NCI-H1436 treated with DMSO at 0.1 percent for 48 hours (cell line): ENCODE results near the gene RALA.

ENCODE experiments used
- DNase-seq: peaks from one replicate; lab custom pipeline; 2025; lab: John Stamatoyannopoulos, UW

RALA gene

GRCh38 chr7:39613577-39613976 lies 9.8 kb upstream of the RALA start:
- no peak for DNase-seq

- DNase-seq, result no peak
These were observed 9.1 kb upstream of the RALA start for GRCh38 chr7:39614299-39614698.

DNA sequence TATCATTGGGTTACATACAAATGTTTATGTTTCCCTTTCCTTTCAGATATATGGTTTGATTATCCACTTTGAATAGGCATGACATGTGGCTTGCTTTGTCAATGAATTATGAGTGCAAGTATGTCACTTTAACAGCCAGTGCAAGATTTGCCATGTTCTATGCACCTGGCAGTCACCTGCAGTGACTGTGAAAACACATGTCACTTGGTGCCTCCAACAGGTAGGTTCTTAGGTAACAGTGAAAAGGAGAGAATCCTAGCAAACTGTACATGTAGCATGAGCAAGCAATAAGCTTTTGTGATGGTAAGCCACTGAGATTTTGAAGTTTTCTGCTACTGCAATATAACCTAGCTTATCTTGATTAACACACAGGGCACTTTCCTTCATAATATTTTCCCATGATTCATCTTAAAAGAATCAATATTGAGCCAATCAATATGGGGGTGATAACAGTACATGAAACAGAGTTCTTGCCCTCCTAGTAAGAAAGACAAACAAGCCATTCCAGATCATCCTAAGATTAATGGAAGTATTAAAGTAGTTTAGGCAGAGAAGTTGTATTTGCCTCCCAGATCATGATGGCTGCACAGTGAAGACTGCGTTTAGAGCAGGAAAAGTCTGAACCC lies 7.9 kb upstream of the RALA start:
- no peak for DNase-seq

DNA sequence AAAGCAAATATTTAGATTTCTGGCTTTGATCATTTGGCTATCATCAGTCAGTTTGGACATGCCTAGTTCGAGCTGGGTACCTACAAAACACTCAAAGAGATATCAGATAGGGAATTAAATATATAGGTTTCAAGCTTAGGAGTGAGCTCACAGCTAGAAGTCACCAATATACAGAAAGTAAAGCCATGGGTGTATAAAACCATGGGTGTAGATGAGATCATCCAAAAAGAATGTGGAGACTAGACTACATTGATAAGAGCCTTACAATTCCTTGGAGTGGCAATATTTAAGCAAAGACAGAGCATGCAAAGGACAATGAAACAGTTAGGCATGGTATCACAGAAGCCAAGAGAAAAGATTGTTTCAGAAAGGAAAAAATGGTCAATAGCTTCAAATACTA lies 7.2 kb upstream of the RALA start:
- no peak for DNase-seq

GRCh38 chr7:39617005-39617404 lies 6.4 kb upstream of the RALA start:
- DNase-seq, result no peak

DNA sequence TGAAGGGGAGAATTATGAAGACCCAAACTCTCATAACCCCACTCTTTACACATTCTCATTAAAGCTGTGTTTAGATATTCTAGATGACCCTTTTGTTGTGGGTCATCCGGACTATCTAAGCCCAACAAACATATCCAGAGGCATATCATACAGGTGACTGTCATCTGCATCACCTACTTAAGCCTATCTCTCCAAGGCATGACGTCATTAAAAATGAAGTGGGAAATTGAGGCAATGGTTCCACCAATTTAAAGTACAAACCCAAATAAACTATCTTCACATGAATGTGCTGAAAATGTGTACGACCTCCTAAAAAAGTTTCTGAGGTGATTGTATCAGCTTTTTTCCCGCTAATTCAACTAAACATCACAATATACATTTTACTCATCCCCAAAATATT lies 4.5 kb upstream of the RALA start:
- no peak for DNase-seq

- no peak for DNase-seq
These were observed 2.9 kb upstream of the RALA start for GRCh38 chr7:39620486-39620885.

GRCh38 chr7:39621261-39621660 lies 2.1 kb upstream of the RALA start:
- DNase-seq, result no peak

DNA sequence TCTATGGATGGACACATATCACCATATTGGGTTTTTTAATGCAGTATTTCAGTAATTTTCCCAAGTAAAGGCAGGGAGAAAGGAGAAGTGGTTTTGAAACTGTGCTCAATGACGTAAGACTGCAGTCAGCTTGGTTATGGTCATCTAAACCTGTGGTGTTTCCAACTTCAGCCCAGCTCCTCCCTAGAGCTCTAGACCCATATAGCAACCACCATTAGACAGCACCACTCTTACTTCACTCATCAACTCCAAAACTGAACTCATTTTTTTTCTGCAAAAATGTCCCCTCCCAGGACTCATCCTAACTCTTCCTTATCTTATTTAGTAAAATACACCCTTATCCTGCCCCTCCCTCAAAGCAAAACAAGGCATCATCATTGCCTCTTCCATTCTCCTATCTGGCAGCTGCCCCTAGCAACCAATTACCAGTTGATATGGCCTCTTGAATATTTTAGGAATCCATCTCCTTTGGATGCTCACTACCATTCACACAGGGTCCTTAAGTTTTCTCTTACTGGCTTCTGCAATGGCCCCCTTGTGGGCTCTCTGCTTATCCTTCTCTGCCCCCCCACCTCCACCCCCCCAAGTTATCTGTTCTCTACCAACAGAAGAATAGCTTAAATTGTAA lies 1.5 kb upstream of the RALA start:
- no peak for DNase-seq

GRCh38 chr7:39622609-39623008 lies 763 bp upstream of the RALA start:
- no peak for DNase-seq

- DNase-seq, result no peak
These were observed 515 bp downstream of the RALA start for GRCh38 chr7:39623732-39624441.

GRCh38 chr7:39624442-39624807 lies 1.1 kb downstream of the RALA start:
- no peak for DNase-seq

DNA sequence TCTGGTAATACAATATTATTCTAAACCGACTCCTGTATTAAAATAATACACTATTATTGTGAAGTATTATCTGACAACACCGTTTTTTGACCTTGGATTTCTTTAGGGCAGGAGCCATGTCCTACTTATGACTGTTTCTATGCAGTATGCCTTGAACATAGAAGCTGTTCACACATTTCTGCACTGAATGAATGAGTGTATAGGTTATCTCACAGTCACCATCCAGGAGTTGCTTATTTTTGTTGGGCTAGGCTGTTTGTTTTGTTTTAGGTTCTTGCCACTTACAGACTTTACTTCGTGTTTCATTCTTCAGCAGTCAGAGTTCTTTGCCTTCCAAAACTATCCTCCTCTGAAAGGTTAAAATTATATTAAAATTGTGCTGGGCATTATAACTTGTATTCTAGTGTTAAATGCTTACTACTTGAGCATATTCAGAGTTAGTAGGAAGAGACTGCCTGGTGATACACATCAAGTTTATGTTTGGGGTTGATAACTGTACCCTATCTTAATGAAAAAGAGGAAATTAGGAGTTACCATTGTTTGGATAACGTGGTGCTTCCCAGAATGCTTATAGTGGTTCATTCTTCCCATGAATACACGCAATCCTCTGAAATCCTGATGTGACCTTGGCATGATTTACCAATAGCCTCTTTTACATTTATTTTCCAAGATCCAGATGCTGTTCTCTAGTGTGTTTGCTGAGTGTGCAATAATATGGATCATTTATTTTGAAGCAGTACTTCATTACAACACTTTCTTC lies 1.7 kb downstream of the RALA start:
- no peak for DNase-seq

- DNase-seq, result no peak
These were observed 8.4 kb downstream of the RALA start for GRCh38 chr7:39631736-39632308.

DNA sequence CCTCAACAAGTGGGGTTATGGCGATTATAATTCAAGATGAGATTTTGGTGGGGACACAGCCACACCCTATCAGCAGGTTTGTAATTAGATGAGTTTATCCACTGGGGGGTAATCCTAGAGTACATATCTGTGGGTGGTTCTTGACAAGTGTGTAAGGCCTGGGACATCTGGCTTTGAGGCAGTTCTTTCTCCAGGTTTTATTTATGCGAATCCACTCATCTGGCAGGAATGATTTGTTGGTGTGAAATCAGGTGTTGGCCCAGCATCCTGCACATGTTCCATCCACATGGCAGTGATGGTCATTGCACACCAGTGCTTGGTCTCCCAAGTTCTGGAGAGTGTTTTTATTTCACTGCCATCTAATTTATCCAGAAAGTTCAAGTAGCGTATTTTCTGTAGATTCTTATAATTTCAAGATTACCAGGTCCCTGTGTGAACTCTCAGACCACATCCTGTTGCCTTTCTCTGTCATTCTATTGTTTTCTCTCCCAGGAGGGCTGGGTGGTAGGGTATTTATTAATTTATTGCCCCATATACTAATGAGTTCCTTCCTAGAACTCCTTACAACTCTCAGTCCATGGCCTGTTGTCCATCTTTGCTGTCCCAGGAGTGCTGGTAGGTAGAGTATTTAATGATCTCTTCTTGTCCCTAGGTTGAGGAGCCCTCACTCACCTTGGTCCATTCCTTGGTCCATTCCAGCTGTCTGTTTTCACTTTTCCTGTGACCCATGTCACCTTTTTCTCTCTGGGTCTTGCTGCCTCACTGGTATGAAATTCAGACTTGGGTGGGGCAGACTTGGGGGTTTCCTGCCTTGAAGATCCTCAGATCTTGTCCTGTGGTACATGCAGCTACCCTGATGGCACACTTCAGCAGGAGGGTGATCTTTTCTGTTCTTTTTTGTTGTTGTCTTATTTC lies 10.4 kb downstream of the RALA start:
- DNase-seq, result no peak

GRCh38 chr7:39634478-39634805 lies 11.1 kb downstream of the RALA start:
- DNase-seq, result no peak

DNA sequence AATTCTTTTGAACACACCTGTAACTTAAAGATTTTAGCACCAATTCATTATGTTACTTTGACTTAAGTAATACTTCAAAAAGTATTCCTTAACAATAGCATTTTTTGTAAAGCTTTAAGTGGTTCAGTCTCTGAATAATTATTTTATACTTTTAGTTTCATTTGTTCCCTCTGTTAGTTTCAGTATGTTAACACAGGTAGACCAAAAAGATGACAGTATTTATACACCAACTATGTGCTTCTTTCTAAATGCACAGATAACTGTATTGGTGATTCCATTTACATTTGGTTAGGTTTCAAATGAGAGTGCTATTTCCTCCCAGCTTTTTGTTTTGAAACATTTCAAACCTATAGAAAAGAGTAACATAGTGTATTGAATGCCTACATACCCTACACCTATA lies 14.0 kb downstream of the RALA start:
- DNase-seq, result no peak

DNA sequence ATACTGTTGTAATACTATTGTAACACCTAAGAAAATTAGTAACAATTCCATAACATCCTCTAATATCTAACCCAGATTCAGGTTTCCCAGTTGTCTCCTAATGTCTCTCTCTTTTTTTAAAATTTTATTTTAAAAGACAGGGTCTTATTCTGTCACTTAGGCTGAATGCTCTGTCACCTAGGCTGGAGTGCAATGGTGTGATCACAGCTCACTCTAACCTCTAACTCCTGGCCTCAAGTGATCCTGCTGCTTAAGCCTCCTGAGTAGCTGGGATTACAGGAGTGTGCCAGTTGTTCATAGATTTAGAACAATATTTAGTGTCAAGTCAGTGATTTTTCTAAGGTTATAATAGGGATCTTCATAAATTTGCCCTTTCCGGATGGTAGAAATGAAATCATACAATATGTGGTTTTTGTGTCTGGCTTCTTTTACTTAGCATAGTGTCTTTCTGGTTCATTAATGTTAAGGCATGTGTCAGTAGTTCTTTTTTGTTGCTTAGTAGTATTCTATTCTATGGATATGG lies 14.7 kb downstream of the RALA start:
- DNase-seq, result no peak

DNA sequence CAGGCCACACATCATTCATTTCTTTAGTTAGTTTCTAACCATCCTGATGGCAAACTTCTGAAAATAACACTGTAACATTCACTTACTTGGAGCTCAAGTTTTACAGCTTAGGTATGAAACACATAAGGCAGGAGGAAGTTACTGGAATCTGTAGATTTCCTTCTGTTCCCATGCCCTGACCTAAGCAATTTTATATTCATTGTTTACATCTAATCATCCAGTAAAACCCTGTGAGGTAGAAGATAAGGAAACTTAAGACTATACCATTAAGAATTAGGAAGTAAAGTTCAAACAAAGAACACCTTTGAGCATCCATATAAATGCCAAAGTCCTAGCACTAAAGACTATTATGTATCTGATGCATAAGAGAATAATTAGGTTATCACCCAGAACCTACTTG lies 19.5 kb downstream of the RALA start:
- no peak for DNase-seq

DNA sequence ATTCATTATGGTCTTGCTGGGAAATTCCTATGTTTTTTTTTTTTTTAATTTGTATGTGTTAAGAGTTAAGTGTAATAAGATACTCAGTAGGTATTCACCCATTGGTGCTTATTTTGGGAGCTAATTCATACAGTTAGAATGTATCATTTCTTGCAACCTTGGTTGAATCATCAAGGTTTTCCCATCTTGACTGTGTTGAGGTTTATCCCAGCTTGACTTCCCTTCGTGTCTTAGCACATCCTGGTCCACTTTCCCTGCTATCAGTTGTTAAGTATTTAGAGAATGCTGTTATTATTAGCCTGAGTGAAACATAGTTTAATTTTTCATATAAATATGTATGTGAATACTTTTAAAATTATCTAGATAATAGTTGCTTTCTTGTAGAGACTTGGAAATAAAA lies 20.8 kb downstream of the RALA start:
- no peak for DNase-seq
